NCI-H146 treated with DMSO at 0.1 percent for 48 hours (cell line): ENCODE measurements around the gene BMAL1.
"Not testable (repeated sequence)": the region's sequence is repeated elsewhere in the genome, so short reads cannot be mapped to it uniquely, and the experiment has no call there.

Experiments
- DNase-seq: peaks from one replicate; lab custom pipeline; 2025; ENCODE audit not compliant: unreplicated experiment; lab: John Stamatoyannopoulos, UW

BMAL1 gene

DNA sequence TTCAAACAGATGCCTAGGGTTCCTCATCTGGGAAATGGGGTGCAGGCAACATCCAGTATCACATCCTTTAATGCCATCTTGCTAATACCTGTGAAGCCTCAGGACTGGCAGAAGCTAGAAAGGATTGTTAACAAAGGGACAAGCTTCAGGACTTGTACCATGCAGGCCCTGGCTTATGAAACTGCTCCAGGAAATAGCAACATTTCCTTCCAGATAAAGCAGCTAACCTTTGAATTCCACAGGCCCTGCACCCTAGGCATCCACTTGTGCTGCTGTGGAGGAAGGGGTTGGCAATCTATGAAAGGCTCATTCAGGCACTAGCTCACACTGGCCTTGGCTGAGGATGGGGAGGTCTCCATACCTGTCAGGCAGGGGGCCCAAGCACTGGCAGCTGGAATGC lies 98.2 kb downstream of the BMAL1 start:
- DNase-seq = no peak

- DNase-seq = no peak
Observed at GRCh38 chr11:13376402-13376801, 98.8 kb downstream of the BMAL1 start.

GRCh38 chr11:13376838-13377237 lies 99.2 kb downstream of the BMAL1 start:
- no peak for DNase-seq

DNA sequence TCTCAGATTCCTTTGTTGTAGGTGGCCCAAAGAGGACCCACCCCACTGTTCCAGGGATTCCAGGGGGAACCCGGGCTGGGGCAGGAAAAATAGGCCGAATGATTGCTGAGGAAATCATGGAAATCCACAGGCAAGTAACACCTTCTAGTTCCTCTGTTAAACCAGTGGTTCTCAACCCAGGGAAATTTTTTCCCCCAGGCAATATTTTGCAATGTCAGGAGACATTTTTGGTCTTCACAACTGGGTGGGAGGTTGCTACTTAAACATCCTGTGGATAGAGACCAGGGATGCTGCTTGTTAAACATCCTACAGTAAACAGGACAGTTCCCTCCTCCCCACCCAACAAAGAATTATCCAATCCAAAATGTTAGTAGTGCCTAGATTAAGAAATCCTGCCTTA lies 100.7 kb downstream of the BMAL1 start:
- no peak for DNase-seq

GRCh38 chr11:13380731-13381130 lies 103.1 kb downstream of the BMAL1 start:
- DNase-seq = no peak

DNA sequence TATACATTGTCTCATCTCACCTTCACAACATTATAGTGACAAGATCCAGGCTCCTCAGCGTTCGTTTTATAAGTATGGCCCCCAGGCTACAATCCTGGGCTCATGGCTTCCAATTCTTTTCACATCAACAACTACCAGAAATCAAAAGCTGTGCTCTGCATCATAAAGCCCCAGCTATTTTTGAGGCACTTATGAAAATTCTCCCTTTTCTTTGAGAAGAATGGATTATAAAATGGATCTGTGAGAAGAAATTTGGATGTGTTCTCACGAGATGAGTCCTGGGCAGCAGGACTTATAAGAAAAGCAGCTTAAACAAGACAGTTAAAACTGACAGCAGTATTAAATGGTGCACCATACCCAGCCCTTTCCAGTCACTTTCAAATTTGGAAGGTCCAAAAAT lies 105.2 kb downstream of the BMAL1 start:
- no peak for DNase-seq

- no peak for DNase-seq
Observed at GRCh38 chr11:13384908-13385640, 107.5 kb downstream of the BMAL1 start.

GRCh38 chr11:13386567-13386966 lies 109.0 kb downstream of the BMAL1 start:
- no peak for DNase-seq

DNA sequence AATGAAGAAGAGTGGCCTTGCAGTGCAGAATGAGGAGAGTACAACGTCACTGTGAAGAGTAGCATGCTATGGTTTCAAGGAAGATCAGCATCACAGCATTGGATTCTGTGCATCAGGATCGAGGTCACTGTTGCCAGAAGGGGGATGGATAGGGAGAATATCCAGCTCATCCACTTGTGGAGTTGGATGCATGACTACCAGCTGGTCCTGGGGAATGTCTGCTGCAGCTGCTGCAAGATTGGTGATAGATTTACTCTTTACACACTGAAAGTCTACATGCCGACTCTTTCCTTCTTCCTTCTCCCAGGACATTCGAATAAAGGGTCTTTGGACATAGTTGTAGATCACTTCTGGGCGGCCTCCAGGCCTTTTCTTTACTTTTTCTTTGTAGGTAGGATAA lies 111.2 kb downstream of the BMAL1 start:
- DNase-seq = no peak

DNA sequence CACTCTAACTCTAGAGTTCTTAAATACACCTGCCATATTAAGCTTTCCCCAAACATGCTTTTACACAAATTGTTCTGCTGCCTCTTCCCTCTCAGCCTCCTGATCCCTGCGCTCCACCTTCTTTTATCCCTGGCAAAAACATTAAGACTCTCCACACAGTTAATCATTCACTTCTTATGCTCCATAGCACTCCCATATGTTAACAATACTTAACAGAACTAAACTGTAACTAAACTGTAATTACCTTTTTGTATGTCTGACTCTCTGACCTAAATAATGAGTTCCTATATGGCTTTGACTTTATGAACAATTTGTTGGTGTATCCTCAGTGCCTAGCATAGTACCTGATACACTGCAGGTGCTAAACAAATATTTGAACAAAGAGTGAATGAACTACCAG lies 113.6 kb downstream of the BMAL1 start:
- no peak for DNase-seq

GRCh38 chr11:13398335-13398734 lies 120.7 kb downstream of the BMAL1 start:
- not testable (repeated sequence) for DNase-seq

- no peak for DNase-seq
Observed at GRCh38 chr11:13405220-13405619, 127.6 kb downstream of the BMAL1 start.

GRCh38 chr11:13415201-13415600 lies 137.6 kb downstream of the BMAL1 start:
- DNase-seq = no peak

GRCh38 chr11:13421561-13421960 lies 144.0 kb downstream of the BMAL1 start:
- DNase-seq = no peak

DNA sequence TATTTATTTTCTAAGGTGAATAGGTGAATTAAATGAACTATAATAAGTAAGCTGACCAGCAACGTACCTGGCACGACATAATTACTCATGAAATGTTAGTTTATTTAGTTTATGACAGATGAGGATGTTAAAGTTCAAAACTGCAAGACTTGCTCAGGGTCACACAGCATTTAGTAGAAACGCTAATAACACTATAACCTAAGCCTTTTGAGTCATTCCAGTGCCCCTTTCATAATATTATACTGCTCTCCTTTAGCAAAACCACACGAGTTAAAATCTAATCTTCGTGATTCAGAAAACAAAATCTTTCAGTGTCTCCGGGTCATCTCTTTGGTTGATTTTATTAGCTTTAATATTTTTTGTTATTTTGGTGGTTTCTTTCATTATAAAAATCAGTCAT lies 145.8 kb downstream of the BMAL1 start:
- DNase-seq = no peak

- no peak for DNase-seq
Observed at GRCh38 chr11:13427440-13427839, 149.8 kb downstream of the BMAL1 start.

DNA sequence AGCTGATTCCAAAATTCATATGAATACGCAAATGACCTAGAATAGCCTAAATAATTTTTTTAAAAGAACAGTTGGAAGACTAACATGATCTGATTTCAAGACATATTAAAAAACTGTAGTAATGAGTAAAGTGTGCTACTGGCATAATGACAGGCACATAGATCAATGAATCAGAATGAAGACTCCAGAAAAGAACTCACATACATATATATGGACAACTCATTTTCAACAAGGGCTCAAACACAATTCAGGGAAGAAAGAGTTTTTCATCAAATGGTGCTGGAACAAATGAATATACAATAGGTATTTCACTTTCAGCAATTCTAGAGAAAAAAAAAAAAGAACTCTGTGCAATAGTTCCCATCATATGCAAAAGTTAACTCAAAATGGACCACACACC lies 151.7 kb downstream of the BMAL1 start:
- no peak for DNase-seq

GRCh38 chr11:13429836-13430235 lies 152.2 kb downstream of the BMAL1 start:
- no peak for DNase-seq

- DNase-seq = no peak
Observed at GRCh38 chr11:13433437-13433836, 155.8 kb downstream of the BMAL1 start.

DNA sequence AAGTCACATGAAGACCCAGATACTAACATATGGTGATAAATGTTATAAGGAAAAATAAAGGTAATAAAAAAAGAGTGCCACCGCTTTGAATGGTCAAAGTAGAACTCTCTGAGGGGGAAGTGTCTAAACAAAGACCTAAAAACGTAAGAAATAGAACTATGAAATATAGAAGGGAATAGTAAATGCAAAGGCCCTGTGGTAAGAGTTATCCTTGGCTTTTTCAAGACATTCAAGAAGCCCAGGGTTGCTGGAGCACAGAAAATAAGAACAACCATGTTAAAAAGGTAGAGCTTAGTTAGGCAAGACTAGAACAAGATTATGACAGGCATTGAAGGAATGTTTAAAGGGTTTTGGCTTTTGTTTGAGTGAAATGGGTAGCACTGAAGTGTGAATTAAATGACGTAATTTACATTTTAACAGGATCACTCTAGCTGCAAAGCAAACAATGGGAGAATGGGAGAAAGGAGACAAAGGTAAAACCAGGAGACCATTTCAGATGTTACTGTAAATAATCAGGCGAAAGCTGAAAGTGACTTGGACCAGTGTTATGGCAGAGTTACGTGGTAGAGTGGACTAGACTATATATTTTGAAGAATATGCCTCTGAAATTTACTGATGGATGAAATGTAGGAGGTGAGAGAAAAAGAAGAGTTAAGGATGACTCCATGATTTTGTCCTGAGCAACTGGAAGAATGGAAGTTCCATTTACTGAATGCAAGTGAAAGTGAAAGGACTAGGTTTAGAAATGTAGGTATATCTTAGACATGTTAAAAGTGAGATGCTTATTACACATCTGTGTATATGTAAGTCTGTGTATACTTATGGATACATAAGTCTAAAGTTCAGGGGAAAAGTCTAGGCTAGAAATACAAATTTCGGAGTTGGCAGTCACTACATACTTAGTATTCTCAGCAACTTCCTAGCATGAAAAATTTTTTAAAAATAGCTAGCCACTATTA lies 156.9 kb downstream of the BMAL1 start:
- no peak for DNase-seq

DNA sequence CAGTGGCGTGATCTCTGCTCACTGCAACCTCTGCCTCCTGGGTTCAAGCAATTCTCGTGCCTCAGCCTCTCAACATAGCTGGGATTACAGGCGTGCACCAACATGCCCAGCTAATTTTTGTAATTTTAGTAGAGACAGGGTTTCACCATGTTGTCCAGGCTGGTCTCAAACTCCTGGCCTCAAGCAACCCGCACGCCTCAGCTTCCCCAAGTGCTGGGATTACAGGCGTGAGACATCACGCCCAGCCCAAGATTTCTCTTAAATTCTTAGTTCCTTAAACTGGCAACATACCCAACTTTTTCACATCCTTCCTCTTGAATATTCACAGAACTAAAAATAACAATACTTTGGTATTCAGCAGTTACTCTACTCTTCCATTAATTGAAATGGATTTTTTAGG lies 159.2 kb downstream of the BMAL1 start:
- DNase-seq = not testable (repeated sequence)
